HG03139 (cell line): ENCODE measurements around the gene PRKAG2.

Experiments used
- ATAC-seq: cut with Tn5 transposase; IDR thresholded peaks from one replicate; pipeline ENCODE4 v1.9.1; 2021; ENCODE audit not compliant: unreplicated experiment

PRKAG2 gene

DNA sequence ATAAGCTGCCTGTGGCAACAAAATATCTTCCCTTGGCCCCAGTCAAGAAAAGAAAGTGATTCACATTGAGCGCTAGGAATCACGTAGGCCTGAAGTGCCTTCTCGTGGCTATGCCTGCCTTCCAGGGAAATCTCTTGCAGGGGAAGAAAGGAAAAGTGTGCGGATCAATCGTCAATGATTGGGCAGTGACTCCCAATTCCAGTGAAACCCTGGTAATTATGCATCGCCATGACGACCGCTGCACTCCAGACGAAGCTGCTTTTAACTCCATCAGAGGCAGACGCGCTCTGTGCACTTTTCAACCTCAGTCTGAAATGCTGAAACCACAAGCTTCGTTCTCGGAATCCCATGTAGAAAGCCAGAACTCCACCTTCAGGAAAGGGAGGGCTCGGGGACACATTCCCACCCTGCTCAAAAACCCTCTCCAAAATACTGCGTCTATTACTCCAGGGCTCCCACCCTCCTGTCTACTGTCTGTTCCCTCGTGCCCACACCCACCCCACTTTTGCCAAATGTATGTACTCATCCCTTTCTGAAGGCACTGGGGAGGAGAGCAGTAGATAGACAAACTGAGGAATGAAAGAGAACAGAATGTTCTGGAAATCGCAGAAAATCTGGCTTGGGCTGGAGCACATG lies 24.2 kb upstream of the PRKAG2 start:
- no peak for ATAC-seq

DNA sequence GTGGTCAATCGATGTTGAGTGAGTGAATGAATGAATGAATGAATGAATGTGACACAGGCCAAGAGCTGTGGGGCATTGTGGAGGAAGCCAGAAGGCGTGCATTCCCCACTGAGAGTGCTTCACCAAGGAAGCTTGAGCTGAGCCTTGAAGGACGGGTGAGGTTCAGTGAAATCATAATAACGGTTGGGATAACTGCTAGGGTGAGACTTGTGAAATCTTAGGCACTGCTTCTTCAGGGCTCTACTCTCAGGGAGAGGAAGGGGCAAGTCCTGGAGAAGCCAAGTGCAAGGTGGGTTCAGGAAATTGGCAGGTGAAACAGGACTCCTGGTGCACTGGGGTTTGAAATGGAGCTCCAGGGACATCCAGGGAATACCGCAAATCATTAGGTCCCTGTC lies 23.7 kb upstream of the PRKAG2 start:
- no peak for ATAC-seq

DNA sequence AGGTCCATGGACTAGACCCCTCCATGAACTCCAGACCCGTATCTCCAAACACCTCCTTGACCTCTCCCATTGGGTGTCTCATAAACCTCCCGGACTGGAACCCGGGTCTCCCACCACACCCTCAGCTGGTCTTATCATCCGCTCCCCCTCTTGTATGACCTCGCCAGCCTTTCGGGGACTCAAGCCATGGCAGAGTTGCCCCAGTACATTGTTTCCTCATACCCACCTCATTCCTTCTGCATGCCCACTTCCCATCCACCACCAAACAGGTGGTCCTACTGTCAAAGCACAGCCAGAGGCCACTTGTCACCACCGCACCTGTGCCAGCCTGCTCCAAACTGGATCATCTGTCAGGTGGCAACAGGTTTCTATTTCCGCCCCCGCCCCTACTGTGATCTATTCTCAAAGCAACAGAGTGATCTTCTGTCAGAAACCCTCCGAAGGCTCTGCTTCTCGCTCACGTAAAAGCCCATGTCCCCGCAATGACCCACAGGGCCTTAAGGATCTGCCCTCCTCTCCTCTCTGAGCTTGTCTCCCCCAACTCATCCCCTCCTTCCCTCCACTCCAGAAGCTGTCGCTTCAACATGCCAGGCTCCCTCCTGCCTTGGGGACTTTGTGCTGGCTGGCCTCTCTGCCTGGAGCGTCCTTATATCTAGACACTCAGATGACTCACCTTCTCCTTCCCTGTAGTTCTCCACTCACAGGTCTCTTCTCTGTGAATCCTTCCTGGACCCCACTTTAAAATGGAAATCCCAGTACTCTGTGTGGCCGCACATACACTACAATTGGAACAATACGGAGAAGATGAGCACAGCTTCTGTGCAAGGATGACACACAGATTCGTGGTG lies 22.8 kb upstream of the PRKAG2 start:
- no peak for ATAC-seq

DNA sequence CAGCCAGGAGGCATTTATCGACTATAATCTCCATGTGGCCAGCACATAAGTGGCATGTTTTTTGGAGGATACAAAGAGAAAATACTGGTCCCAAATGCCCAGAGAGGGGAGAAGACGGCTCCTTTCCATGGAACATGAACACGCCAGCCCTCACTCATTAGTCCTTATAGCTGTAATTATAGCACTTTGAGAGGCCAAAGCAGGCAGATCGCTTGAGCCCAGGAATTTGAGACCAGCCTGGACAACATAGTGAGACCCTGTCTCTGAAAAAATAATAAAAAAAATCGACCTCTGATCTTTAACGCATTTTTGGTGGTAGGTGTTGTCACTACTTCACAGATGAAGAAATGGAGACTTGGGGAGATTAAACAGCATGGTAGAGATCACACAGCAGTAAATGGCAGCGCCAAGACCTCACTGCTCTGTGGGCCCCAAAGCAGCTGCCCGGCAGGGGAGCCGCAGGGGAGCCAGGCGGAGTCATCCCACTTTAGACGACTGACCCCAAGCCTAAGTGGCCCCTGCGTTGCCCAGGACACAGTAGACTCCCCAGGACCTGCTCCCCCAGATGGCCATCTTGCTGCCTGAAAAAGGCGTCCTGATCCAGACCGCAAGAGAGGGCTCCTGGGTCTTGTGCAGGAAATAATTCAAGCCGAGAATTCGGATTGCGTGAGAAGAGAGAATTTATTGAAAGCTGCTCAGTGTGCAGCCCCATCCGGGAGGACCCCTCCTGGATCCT lies 21.2 kb upstream of the PRKAG2 start:
- no peak for ATAC-seq

DNA sequence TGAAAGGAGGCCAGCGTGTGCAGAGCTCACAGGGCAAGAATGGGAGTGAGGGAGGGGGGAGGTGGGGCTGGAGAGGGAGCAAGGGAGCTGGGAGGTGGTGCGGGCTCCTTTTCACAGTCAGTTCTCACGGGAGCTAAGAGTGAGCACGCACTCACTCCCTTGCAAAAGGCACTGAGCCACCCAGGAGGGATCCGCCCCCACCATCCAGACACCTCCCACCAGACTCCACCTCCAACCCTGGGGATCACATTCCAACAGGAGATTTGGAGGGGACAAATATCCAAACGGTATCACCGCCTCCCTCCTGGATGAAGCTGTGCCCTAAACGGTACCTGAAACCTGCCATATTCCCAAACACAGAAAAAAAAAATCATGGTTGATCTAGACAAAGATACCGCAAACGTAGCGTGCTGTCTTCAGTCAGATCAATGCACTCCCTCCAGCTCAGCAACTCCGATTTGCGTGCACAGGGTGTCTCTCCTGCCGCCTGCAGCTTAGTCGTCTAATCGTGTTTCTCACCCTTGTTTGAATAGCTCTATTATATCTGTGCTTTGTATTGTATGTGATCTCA lies 20.3 kb upstream of the PRKAG2 start:
- ATAC-seq: no peak

DNA sequence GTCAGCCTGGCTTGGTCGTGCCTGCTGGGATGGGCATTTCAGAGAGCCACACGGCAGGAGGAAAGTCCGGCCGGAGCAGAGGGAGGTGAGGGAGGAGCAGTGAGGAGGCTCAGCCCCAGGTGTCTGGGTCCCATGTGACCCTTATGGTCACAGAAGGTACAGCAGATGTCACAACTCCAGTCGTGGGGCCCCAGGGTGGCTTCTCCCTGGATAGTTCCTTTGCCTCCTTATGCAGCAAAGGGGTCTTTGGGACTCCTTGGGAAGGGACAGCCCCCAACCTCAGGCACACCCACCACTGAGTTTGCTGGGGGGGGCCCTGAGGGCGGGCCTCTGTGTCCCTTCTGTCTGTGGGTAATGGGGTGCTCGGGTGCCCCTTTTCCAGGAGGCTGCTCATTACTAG lies 19.6 kb upstream of the PRKAG2 start:
- no peak for ATAC-seq

DNA sequence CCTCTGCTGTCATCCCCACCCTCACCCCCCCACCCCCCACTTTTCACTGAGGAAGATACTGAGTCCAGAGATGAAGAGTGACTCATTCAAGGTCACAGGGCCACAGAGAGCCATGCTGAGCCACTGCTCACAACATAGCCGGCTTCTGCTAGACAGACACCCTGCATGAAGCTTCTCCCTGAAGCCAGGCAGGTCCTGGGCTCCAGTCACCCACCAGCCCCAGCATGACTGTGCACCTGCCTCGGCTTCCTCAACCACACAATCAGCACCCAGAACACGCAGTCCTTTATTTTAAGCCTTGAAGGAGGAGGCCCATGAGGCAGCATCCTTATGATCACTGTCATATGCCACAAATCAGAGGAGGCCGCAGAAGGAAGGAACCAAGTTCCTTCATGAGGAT lies 19.2 kb upstream of the PRKAG2 start:
- no peak for ATAC-seq

DNA sequence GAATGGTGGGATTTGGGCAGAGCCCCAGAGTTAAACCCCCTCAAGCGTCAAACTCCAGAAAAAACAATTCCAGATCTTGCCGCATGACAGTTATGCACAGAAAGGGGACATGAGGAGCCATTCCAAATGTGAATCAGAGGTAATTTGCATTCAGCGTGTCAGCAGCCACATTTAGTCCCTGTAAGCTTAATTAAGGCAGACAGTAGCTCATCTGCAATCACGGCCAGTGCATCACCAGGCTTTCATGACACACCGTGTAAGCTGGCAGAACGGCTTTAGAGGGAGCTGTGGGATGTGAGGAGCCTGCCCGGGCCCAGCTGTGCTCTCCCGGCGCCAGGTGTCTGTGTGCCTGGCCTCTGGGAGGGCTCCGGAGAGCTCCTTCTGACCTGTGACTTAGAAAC lies 18.7 kb upstream of the PRKAG2 start:
- ATAC-seq: no peak

DNA sequence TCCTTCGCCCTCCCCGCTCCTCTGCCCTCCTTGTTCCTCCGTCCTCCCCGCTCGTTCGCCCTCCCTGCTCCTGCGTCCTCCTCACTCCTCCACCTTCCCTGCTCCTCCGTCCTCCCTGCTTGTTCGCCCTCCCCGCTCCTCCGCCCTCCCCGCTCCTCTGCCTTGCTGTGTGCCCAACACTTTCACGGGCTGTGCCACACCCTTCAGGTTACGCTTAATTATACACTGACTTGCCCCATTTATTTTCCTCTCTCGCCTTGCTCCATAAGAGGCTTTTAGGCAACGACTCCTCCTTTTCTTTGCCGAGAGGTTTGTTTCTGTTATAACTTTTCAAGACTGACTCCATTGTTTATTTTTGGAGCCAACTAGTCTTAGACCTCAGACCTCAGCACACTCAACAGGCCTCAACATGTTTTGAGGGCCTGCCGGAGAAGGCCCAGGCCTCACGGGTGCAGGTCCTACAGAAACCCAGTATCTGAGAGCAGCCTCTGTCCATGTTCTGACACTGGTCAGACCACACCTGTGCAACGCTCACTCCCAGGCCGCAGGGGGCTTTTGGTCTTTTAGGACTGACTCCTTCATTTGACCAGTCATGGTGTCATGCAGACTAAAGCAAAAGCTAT lies 18.2 kb upstream of the PRKAG2 start:
- no peak for ATAC-seq

DNA sequence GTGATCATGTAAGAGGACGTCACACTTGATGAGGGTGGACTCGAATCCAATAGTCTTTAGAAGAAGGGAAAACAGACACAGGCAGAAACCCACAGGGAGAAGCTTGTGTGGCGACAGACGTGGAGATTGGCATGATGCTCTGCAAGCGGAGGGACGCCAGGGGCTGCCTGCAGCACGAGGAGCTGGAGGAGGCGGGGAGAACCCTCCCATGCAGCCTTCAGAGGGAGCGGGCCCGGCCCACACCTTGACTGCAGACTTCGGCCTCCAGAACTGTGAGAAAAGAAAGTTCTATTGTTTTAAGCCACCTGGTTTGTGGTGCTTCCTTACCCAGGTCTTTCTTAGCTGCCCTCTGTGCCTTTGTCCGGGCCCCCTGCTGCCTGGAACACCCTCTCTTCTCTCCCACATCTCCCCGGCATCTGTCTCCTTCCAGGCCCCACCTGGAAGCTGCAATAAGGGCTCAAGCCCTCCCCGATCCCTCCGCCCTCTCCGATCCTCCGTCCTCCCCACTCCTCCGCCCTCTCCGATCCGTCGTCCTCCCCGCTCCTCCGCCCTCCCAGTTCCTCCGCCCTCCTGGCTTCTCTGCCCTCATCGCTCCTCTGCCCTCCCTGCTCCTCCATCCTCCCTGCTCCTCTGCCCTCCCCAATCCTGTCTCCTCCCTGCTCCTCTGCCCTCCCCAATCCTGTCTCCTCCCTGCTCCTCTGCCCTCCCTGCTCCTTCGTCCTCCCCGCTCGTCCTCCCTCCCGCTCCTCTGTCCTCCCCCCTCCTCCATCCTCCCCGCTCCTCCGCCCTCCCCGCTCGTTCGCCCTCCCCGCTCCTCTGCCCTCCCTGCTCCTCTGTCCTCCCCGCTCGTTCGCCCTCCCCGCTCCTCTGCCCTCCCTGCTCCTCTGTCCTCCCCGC lies 17.4 kb upstream of the PRKAG2 start:
- no peak for ATAC-seq

DNA sequence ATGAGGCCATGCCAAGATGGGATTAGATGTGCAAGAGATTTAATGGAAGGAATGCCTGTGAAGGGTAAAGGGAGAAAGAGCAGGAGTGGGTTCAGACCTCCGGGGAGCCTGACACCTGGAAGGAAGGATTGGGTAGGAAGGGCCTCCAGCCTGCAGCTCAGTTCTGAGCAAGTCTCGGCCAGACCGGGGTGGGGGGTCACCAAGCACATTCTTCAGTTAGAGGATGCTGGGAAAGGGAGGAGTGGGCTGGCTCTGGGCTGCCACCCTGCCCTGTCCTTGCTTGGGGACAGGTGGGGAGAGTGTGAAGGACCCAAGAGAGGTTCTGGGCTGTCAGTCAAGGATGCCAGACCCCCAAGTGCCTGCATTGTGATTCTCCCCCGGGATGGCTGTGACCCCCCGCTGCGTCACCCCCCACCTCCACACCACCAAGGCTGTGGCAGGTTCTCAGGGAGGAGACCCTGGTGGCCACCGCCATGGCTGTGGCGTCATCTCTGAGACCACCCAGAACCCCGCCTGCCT lies 16.5 kb upstream of the PRKAG2 start:
- ATAC-seq: no peak

DNA sequence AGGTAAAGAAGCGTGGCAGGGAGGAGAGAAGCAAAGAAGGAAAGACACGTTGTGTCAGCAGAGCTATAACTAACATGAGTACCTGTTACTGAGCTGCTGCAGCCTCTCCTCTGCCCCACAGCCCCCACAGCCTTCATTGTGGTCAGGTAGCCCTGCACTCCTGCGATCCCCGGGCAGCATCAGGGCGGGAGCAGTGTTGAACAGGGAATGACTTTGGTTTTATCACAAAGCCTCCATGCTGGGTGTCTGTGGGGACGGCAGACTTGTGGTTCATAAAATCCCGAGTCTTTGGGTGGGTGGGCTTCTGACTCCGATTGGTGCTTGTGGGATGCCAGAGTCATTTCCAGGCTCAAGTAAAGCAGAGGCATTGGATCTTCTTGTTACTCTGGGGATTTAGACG lies 14.8 kb upstream of the PRKAG2 start:
- no peak for ATAC-seq

DNA sequence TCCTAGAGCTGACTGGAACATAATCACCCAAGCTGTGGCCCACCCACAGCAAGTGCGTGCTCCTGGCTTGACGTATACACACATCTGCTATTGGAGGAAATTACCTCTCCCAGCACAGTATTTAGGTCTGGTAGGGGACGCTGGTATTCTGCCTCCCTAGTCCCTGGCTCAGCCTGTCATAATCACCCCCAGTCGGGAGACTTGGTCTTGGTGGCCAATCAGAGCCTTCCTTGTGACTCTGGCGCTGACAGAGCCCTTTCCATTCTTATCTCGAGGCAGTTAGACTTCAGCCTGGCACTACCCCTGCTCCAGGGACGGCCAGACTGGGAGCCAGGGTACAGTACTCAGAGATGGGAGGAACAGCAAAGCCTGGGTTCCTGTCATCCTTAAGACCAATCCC lies 14.3 kb upstream of the PRKAG2 start:
- ATAC-seq: no peak

DNA sequence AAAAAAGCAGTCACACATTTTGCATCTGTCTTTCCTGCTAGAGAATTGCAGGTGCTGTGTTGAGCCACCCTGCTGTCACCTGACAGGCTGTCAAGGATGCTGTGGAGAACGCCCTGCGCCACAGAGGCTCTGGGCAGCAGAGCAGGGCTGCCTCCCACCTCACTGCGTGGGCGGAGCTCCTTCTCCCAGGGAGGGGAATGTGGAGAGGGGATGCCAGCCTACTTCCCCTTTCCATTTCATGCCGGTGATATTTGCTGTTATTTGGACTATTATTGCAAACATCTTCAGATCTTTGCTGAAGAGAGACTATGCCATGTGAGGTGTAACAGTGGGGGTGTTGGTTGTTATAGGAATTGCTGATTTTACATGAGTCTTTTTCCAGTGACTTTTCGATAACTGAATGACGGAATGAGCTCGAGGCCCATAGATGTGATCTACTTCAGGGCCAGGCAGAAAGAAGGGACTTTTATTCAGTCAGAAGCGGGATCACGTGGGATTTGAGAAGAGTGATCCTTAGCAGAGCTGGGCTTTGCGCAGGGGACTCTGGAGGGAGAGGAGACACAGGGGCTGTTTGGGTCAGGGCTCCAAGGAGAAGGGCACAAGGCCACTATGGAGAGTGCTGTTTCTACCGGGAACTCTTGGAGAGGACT lies 13.6 kb upstream of the PRKAG2 start:
- no peak for ATAC-seq

DNA sequence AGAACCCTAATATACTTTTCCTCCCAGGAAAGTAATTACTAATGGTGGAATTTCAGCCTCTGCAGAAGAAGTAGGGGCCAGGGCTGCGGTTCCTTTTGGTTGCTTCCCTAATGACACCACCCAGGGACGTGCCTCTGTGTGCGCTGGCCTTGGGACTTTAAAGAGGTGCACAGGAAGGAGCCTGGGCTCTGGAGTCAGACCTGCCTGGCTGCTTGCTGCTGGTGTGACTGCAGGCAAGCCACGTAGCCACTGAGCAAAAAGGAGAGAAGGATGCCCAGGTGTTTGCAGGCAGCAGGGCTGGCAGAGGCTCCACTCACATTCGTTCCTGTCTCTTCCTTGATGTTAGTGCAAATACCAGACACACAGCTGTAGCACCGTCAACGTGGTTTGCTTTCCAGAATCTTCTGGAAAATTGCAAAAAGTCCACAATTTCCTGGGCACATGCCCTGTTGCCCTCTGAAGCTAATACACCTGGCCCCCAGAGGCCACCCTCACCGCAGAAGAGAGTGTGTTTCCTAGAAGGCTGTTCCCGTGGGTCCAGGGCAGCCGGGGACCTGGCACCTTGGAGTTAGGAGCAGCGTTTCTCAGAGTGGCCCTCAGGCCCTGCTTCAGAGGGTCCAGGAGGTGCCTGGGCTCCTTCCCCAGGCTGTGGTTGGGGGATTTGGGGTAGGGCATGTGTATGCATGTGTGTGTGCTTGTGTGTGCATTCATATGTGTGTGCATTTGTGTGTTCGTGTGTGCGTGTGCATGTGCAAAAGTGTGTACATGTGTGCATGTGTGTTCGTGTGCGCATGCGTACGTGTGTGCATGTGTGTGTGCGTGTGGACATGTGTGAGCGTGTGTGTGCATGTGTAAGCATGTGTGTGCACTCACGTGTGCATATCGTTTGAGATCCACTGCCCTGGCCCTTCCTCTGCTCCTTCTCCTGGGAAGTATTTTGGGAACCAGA lies 12.8 kb upstream of the PRKAG2 start:
- ATAC-seq: no peak

DNA sequence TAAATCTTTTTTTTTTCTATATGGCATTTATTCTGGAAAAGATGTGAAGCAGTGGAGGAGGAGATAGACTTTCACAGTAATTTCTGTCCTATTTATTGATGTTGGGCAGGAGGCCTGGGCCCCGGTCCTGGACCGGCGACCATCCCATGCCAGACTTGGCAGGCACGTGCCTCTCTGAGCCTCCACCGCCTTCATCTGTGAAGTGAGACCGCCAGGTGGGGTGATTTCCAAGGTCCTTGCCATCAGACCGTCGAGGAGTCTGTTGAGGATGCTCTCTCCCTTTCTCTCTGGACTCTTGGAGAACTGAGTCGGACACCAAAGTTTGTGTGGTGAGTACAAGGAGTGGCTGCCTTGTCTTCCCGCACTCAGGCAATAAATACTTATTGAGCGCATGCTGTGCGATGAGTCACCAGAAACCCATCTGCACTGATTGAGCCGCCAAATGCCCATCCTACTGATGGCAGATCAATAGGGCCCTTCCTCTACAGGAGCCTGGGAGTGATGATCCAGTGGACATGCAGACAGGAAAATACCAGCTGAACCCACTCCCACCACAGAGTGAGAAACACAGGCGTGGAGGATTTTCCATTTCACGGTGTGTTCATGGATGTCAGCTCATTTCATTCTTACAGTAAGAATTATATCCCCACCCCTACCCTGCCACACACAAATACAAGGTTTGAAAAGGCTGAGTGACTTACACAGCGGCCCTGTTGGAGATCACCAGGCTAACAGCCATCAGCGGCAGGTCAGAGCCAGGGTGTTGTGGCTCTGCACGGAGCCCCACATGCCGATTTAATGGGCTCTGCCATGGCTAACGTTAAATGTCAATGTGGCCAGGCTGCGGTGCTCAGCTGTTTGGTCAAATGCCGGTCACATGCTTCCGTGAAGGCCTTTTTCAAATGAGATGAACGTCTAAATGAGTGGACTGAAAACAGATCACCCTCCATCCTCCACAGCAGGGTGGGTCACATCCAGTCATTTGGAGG lies 11.5 kb upstream of the PRKAG2 start:
- no peak for ATAC-seq

DNA sequence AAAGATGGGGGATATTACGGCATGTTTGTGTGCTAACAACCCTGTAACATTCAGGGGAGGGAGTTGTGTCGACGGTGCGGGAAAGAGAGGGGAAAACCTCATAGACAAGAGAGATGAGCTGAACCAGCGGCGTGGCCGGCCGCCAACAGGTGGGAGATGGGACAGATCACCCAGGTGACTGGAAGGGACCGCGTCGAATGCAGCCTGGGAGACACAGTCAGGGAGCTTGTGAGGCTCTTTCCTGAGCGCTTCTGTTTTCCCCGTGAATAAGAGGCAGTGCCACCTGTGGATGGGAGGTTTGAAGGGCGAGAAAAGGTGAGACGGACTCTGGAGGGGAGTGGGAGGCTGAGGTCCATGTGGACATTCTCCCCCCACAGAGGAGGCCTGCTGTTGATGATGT lies 9.9 kb upstream of the PRKAG2 start:
- no peak for ATAC-seq
